Measurements from ENCODE around the gene MVK. TPM values are rescaled to one million over a fixed set of nuclear protein-coding genes. Genes with fewer than 3 reads are reported as not detected.

The MVK gene
- polyA plus RNA-seq, 1 experiment: 4.7 TPM

DNA sequence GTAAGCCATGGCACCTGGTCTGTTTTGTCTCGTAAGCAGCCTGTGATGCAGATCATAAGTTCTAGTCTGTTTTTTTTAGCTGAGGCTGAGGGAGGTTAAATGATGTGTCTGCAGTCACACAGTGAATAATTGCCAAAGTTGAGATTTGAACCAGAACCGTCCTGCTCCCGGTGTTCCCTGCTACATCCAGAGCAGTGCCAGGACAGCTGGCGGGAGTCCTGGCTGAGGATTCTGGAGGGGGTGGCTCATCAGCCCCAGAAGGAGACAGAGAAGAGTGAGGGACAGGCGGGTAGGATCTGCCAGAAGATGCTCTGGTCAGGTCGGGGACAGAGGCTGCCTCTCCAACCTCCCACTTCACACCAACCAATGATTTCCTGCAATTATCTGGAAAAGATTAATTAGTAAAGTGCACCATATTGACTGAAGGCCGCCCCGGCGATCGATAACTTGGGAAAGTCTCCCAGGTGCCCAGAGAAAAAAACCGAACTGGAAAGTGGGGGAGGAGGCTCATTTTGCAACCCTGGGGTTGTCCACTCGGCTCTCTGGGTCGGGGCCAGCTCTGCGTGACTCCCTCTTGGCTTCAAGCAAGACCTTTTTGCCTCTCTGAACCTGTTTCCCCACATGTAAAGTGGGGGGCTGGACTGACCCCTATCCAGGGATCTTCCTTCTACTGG is 42.1 kb downstream of the MVK start:
- Histone ChIP-seq H3K27ac (ENCODE audit: low read depth, low read length) (no peak overlapping the region), H3K27me3 (ENCODE audit: control insufficient read depth, insufficient read depth, low read length) (peaks cover 58% of the 10 kb centered on the region), H3K4me3 (ENCODE audit: low read depth, low read length) (no peak overlapping the region), H3K9me3 (ENCODE audit: control insufficient read depth, insufficient read depth, low read length) (no peaks in the 10 kb centered on the region)
- TF ChIP-seq, protein P1, sequence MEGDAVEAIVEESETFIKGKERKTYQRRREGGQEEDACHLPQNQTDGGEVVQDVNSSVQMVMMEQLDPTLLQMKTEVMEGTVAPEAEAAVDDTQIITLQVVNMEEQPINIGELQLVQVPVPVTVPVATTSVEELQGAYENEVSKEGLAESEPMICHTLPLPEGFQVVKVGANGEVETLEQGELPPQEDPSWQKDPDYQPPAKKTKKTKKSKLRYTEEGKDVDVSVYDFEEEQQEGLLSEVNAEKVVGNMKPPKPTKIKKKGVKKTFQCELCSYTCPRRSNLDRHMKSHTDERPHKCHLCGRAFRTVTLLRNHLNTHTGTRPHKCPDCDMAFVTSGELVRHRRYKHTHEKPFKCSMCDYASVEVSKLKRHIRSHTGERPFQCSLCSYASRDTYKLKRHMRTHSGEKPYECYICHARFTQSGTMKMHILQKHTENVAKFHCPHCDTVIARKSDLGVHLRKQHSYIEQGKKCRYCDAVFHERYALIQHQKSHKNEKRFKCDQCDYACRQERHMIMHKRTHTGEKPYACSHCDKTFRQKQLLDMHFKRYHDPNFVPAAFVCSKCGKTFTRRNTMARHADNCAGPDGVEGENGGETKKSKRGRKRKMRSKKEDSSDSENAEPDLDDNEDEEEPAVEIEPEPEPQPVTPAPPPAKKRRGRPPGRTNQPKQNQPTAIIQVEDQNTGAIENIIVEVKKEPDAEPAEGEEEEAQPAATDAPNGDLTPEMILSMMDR (IDR thresholded peaks at IDR 0.05; ENCODE audit: low read depth, low read length): no peak
- CTCF ChIA-PET: interaction anchor here (0.6 kb wide), 1 partner anchor 45 kb away, joined by 3 read pairs; no protein-coding TSS in a partner anchor
- POLR2A ChIA-PET: no interaction called here
- no peak for DNase-seq (ENCODE audit: low read depth, low spot score)

- H3K27me3 ChIP-seq (ENCODE audit: control insufficient read depth, insufficient read depth, low read length): peaks cover 59% of the 10 kb centered on the region
- CTCF ChIA-PET: interaction anchor here (0.7 to 2.1 kb wide), 2 partner anchors 20 to 98 kb away, joined by 3 to 6 read pairs; no protein-coding TSS in a partner anchor
- H3K9me3 ChIP-seq (ENCODE audit: control insufficient read depth, insufficient read depth, low read length): no peaks in the 10 kb centered on the region; the same call in 1 of the 2 replicates
- DNase-seq (ENCODE audit: low read depth, low spot score): no peak
- POLR2A ChIA-PET: no interaction called here
- H3K27ac ChIP-seq (ENCODE audit: low read depth, low read length): no peak overlapping the region
- H3K4me3 ChIP-seq (ENCODE audit: low read depth, low read length): no peak overlapping the region
- TF ChIP-seq, protein P1 (IDR thresholded peaks at IDR 0.05; ENCODE audit: low read depth, low read length): no peak
Observed at GRCh38 chr12:109617491-109617890, 43.9 kb downstream of the MVK start.

DNA sequence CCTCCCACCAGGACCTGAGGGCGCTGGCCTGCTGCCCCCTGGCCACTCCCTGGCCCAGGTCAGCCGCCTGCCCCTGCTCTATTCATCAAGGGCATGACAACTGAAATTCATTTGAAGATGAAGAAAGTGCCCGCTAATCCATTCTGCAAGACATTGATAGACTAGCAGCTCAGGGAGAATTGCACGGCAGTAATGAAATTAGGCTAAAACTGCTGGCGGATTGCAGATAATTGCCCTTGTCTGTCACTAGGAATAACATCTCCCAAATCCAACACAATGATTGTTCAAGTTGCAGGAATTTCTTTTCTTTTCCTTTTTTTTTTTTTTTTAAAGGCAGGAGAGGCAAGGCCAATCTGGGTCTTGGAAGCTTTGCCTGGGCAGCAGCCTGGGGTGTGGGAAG is 44.5 kb downstream of the MVK start:
- ChIA-PET CTCF (interaction anchor here (2.1 kb wide), 1 partner anchor 20 kb away, joined by 6 read pairs; no protein-coding TSS in a partner anchor), POLR2A (no interaction called here)
- DNase-seq (ENCODE audit: low read depth, low spot score): no peak
- TF ChIP-seq, protein P1 (IDR thresholded peaks at IDR 0.05; ENCODE audit: low read depth, low read length): no peak
- H3K27me3 ChIP-seq (ENCODE audit: control insufficient read depth, insufficient read depth, low read length): peaks cover 54% of the 10 kb centered on the region
- H3K4me3 ChIP-seq (ENCODE audit: low read depth, low read length): no peak overlapping the region
- no peaks in the 10 kb centered on the region; the same call in 1 of the 2 replicates for H3K9me3 ChIP-seq (ENCODE audit: control insufficient read depth, insufficient read depth, low read length)
- no peak overlapping the region for H3K27ac ChIP-seq (ENCODE audit: low read depth, low read length)

DNA sequence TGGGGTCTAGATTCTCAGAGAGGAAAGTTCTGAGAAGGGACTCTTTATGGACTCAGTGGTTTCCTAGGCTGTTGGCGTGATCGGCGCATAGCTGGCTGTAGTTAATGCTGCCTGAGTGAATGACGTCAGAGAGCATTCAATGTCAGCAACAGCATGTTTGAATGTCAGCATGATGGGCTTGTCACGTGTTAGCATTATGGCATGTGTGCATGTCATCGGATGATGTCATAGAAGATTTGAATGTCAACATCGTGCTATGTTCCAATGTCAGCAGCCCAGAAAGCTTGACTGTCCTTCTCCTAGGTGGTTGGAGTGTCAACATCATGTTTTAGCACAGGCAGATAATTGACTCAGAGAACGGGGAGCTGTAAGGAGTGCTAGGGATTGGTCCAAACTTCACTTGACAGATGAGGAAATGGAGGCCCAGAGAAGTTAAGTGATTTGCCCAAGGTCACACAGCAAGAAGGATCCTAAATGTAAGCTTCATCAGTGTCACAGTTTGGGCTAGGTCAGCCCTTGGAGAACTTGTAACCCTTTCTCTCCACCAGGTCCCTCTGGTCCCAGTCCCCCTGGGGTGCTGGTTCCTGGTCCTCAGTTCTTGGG is 45.5 kb downstream of the MVK start:
- ChIA-PET POLR2A (no interaction called here), CTCF (interaction anchor here (0.7 to 2.1 kb wide), 2 partner anchors 21 to 157 kb away, joined by 3 to 6 read pairs; no protein-coding TSS in a partner anchor)
- Histone ChIP-seq H3K27me3 (ENCODE audit: control insufficient read depth, insufficient read depth, low read length) (peaks cover 44% of the 10 kb centered on the region), H3K27ac (ENCODE audit: low read depth, low read length) (no peak overlapping the region), H3K4me3 (ENCODE audit: low read depth, low read length) (no peak overlapping the region), H3K9me3 (ENCODE audit: control insufficient read depth, insufficient read depth, low read length) (no peaks in the 10 kb centered on the region; the same call in 1 of the 2 replicates)
- DNase-seq (ENCODE audit: low read depth, low spot score): no peak
- TF ChIP-seq, protein P1 (IDR thresholded peaks at IDR 0.05; ENCODE audit: low read depth, low read length): no peak

- ChIA-PET POLR2A (no interaction called here), CTCF (interaction anchor here (1.8 kb wide), 1 partner anchor 24 kb away, joined by 10 read pairs; no protein-coding TSS in a partner anchor)
- peaks cover 28% of the 10 kb centered on the region for H3K27me3 ChIP-seq (ENCODE audit: control insufficient read depth, insufficient read depth, low read length)
Observed at GRCh38 chr12:109621211-109621694, 47.7 kb downstream of the MVK start.

More at GRCh38 chr12:109621211-109621694, 47.7 kb downstream of the MVK start:
- no peak overlapping the region for H3K27ac ChIP-seq (ENCODE audit: low read depth, low read length)
- H3K4me3 ChIP-seq (ENCODE audit: low read depth, low read length): no peak overlapping the region
- TF ChIP-seq, protein P1 (IDR thresholded peaks at IDR 0.05; ENCODE audit: low read depth, low read length): no peak
- no peaks in the 10 kb centered on the region; the same call in 1 of the 2 replicates for H3K9me3 ChIP-seq (ENCODE audit: control insufficient read depth, insufficient read depth, low read length)
- no peak for DNase-seq (ENCODE audit: low read depth, low spot score)
